Measurements from ENCODE around the gene ARHGAP8. TPM values are rescaled to one million over a fixed set of nuclear protein-coding genes. Genes with fewer than 3 reads are reported as not detected.

The ARHGAP8 gene
- total and polyA plus RNA-seq, 2 donors (not counting 3 experiments of a cell fraction or from before 2014, with no cell fraction given), result not detected

- Histone ChIP-seq H3K79me2 (ENCODE audit: control insufficient read depth, insufficient read depth, low read length) (no peaks in the 10 kb centered on the region), H3K9ac (replicated peaks; ENCODE audit: extremely low read depth, insufficient read depth, low read length) (no peak overlapping the region), H4K20me1 (replicated peaks; ENCODE audit: control insufficient read depth, extremely low read depth, insufficient read depth, low read length) (no peaks in the 10 kb centered on the region), H3K27me3 (ENCODE audit: control insufficient read depth in 2 of 2, insufficient read depth in 2 of 2, low read length in 2 of 2) (no peaks in the 10 kb centered on the region), H3K4me3 (replicated peaks in 1 of 3; ENCODE audit: insufficient read depth in 1 of 3, low read depth in 1 of 3, low read length in 3 of 3) (no peak overlapping the region), H3K4me2 (ENCODE audit: insufficient read depth, low read length) (no peak overlapping the region), H3K9me3 (replicated peaks; ENCODE audit: control insufficient read depth, insufficient read depth, low read length) (no peaks in the 10 kb centered on the region), H3K27ac (ENCODE audit: insufficient read depth, low read depth, low read length) (no peak overlapping the region), H3K9me1 (replicated peaks; ENCODE audit: control insufficient read depth, extremely low read depth, insufficient read depth, low read length) (no peaks in the 10 kb centered on the region), H3K4me1 (ENCODE audit: control insufficient read depth, extremely low read depth, insufficient read depth, low read length) (no peaks in the 10 kb centered on the region), H2AFZ (ENCODE audit: low read depth, low read length) (no peak overlapping the region), H3K36me3 (ENCODE audit: control insufficient read depth in 2 of 2, extremely low read depth in 1 of 2, insufficient read depth in 2 of 2, low read length in 2 of 2) (no peaks in the 10 kb centered on the region)
- no TSS peak for BruUV-seq (replicated peaks)
- intact Hi-C loops (cut with micrococcal nuclease) (no loop called here), dilution Hi-C loops (cut with MboI; ENCODE audit: extremely low pct_ligation_motif_present, low sequenced_read_pairs) (no loop called here)
- ChIA-PET POLR2A (no interaction called here), CTCF (no interaction called here)
- FAIRE-seq, result no peak
- TF ChIP-seq CTCF (IDR thresholded peaks at IDR 0.05; ENCODE audit: extremely low read depth in 1 of 2, insufficient read depth in 1 of 2, low read depth in 1 of 2, low read length in 2 of 2) (no peak), POLR2A (IDR thresholded peaks at IDR 0.05; ENCODE audit: low read depth, low read length) (no peak), EZH2 (IDR thresholded peaks at IDR 0.05; ENCODE audit: borderline replicate concordance, low read depth, low read length, severe bottlenecking) (no peak), GATA2 (IDR thresholded peaks at IDR 0.05; ENCODE audit: insufficient read depth, insufficient read length, low read depth, low read length) (no peak), FOS (IDR thresholded peaks at IDR 0.05; ENCODE audit: borderline replicate concordance, insufficient read depth, low read length) (no peak), MYC (IDR thresholded peaks at IDR 0.05; ENCODE audit: low read depth, low read length) (no peak), JUN (IDR thresholded peaks at IDR 0.05; ENCODE audit: borderline replicate concordance, insufficient read depth, insufficient read length, low read depth) (no peak), POLR2AphosphoS5 (IDR thresholded peaks at IDR 0.05; ENCODE audit: insufficient read depth, low read depth, low read length) (no peak), MAX (IDR thresholded peaks at IDR 0.05; ENCODE audit: insufficient read depth, insufficient read length) (no peak)
- DNase-seq (ENCODE audit: low read depth, low spot score), result no peak
Observed at GRCh38 chr22:44842417-44842816, 90.0 kb downstream of the ARHGAP8 start.
